GM18873 (cell line): ENCODE measurements around the gene C1orf115.

Experiments
- ATAC-seq: cut with Tn5 transposase; IDR thresholded peaks from one replicate; pipeline ENCODE4 v1.9.1; 2021; ENCODE audit warnings: mild to moderate bottlenecking, moderate library complexity, moderate number of reproducible peaks; ENCODE audit not compliant: unreplicated experiment, low FRiP score

The C1orf115 gene

GRCh38 chr1:220692436-220693228, 2.5 kb downstream of the C1orf115 start:
- ATAC-seq, result no peak

GRCh38 chr1:220694866-220695382, 4.8 kb downstream of the C1orf115 start:
- no peak for ATAC-seq

- no peak for ATAC-seq
These were observed 5.3 kb downstream of the C1orf115 start for GRCh38 chr1:220695426-220695825.

- no peak for ATAC-seq
These were observed 6.2 kb downstream of the C1orf115 start for GRCh38 chr1:220696226-220696862.

GRCh38 chr1:220696863-220697231, 6.7 kb downstream of the C1orf115 start:
- no peak for ATAC-seq

- ATAC-seq, result no peak
These were observed 7.2 kb downstream of the C1orf115 start for GRCh38 chr1:220697326-220697725.

GRCh38 chr1:220698607-220699016, 8.4 kb downstream of the C1orf115 start:
- no peak for ATAC-seq

- ATAC-seq, result no peak
These were observed 8.9 kb downstream of the C1orf115 start for GRCh38 chr1:220699044-220699443.

- ATAC-seq, result no peak
These were observed 10.5 kb downstream of the C1orf115 start for GRCh38 chr1:220700556-220701179.

GRCh38 chr1:220701974-220702373, 11.8 kb downstream of the C1orf115 start:
- no peak for ATAC-seq

- no peak for ATAC-seq
These were observed 12.6 kb downstream of the C1orf115 start for GRCh38 chr1:220702733-220703270.

GRCh38 chr1:220703305-220703704, 13.1 kb downstream of the C1orf115 start:
- ATAC-seq, result no peak

- ATAC-seq, result no peak
These were observed 15.6 kb downstream of the C1orf115 start for GRCh38 chr1:220705782-220706181.

- ATAC-seq, result no peak
These were observed 16.3 kb downstream of the C1orf115 start for GRCh38 chr1:220706480-220706879.

- no peak for ATAC-seq
These were observed 17.0 kb downstream of the C1orf115 start for GRCh38 chr1:220707160-220707559.

- ATAC-seq, result no peak
These were observed 18.1 kb downstream of the C1orf115 start for GRCh38 chr1:220708244-220708643.

GRCh38 chr1:220708936-220709801, 19.0 kb downstream of the C1orf115 start:
- no peak for ATAC-seq

GRCh38 chr1:220710333-220710732, 20.2 kb downstream of the C1orf115 start:
- ATAC-seq, result no peak

- peak; percentile 78 for ATAC-seq
These were observed 21.1 kb downstream of the C1orf115 start for GRCh38 chr1:220711056-220711809.
